Activated CD8-positive, alpha-beta T cell treated with anti-CD3 and anti-CD28 coated beads, Interleukin-2, amount 10 ng/mL, durations not matched to agents 7 days and 5 days (primary cell): ENCODE measurements around the gene PDCD7. TPM values are rescaled to one million over a fixed set of nuclear protein-coding genes. Genes with fewer than 3 reads are reported as not detected.
"Not testable (repeated sequence)": the region's sequence is repeated elsewhere in the genome, so short reads cannot be mapped to it uniquely, and the experiment has no call there.

Source experiments
- ATAC-seq: fragments of 150-1000 bp; cut with Tn5 transposase; one replicate; pipeline ENCODE4 v1.10.0; 2021; ENCODE audit warnings: moderate library complexity
- CTCF ChIA-PET: fragments of 350-600 bp; sonication (Branson Sonifier 250); formaldehyde crosslinking; loops from one replicate; lab custom pipeline; 2021; ENCODE audit warnings: antibody characterized with exemption; lab: Charles Lee
- POLR2A ChIA-PET: fragments of 350-600 bp; sonication (Branson Sonifier 250); formaldehyde crosslinking; loops from one replicate; lab custom pipeline; 2021; ENCODE audit warnings: antibody characterized with exemption; lab: Charles Lee
- DNase-seq: peaks from one replicate; pipeline ENCODE4 v3.0.0-alpha.2; 2020
- H3K27ac Mint-ChIP-seq: one replicate; pipeline ENCODE4 v1.8.0; 2021; ENCODE audit warnings: mild to moderate bottlenecking, mixed read lengths
- H3K27me3 Mint-ChIP-seq: one replicate; pipeline ENCODE4 v1.8.0; 2021; ENCODE audit warnings: low read depth, mixed read lengths
- H3K36me3 Mint-ChIP-seq: one replicate; pipeline ENCODE4 v1.8.0; 2021; ENCODE audit warnings: low read depth, mixed read lengths
- H3K4me1 Mint-ChIP-seq: one replicate; pipeline ENCODE4 v1.8.0; 2021; ENCODE audit warnings: low read depth, mixed read lengths
- H3K4me3 Mint-ChIP-seq: one replicate; pipeline ENCODE4 v1.8.0; 2021; ENCODE audit warnings: mild to moderate bottlenecking, mixed read lengths
- H3K9me3 Mint-ChIP-seq: one replicate; pipeline ENCODE4 v1.8.0; 2022; ENCODE audit warnings: mixed read lengths; ENCODE audit not compliant: insufficient read depth
- total RNA-seq, 2 experiments: library from RNA; stranded (reverse); gene quantifications; one replicate each; pipeline ENCODE4 v1.2.3, GENCODE V29; 2021

Gene PDCD7
- total RNA-seq, 2 experiments from 2014 or later = 31.5 to 34.9 TPM

GRCh38 chr15:65079580-65079979, 54.0 kb downstream of the PDCD7 start:
- no peak for DNase-seq
- Mint-ChIP-seq H3K9me3 (no peaks in the 10 kb centered on the region), H3K36me3 (no peaks in the 10 kb centered on the region), H3K4me3 (no peak overlapping the region), H3K27ac (no peak overlapping the region), H3K27me3 (peaks cover 47% of the 10 kb centered on the region), H3K4me1 (peaks cover 25% of the 10 kb centered on the region)
- POLR2A ChIA-PET = interaction anchor here (0.8 kb wide), 1 partner anchor 225 kb away, joined by 3 read pairs; the partner anchor contains the start of gene RNU5B-1
- no peak for ATAC-seq
- CTCF ChIA-PET = interaction anchor here (3.7 kb wide), 1 partner anchor 46 kb away, joined by 23 read pairs; no protein-coding TSS in a partner anchor

DNA sequence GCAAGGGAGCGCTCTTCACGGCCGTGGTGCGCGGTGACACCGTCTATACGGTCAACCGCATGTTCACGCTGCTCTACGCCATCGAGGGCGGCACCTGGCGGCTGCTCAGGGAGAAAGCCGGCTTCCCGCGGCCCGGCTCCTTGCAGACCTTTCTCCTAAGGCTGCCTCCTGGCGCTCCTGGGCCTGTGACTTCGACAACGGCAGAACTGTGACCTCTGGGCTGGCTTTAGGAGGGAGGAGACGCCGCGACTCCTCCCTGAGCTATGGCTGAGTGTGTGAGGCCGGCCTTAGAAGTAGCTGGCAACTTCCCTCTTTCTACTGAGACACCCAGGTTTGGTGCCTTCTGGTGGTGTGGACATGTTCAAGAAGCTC, 55.6 kb downstream of the PDCD7 start:
- H3K27ac Mint-ChIP-seq = no peak overlapping the region
- peaks cover 40% of the 10 kb centered on the region for H3K27me3 Mint-ChIP-seq
- ChIA-PET POLR2A (no interaction called here), CTCF (interaction anchor here (0.7 to 3.7 kb wide), 9 partner anchors 9 to 1184 kb away, joined by 3 to 23 read pairs (median 4); partner anchors contain the start of gene RASL12)
- peaks cover 21% of the 10 kb centered on the region for H3K4me1 Mint-ChIP-seq
- DNase-seq (peak; percentile 61), ATAC-seq (peak; percentile 84)
- no peak overlapping the region for H3K4me3 Mint-ChIP-seq
- H3K9me3 Mint-ChIP-seq = no peaks in the 10 kb centered on the region
- no peaks in the 10 kb centered on the region for H3K36me3 Mint-ChIP-seq

GRCh38 chr15:65077291-65077980, 56.2 kb downstream of the PDCD7 start:
- H3K4me3 Mint-ChIP-seq = no peak overlapping the region
- ChIA-PET POLR2A (no interaction called here), CTCF (interaction anchor here (1.0 to 3.7 kb wide), 6 partner anchors 9 to 349 kb away, joined by 3 to 23 read pairs (median 6); partner anchors contain the start of gene RASL12)
- no peak overlapping the region for H3K27ac Mint-ChIP-seq
- no peaks in the 10 kb centered on the region for H3K9me3 Mint-ChIP-seq
- H3K27me3 Mint-ChIP-seq = peaks cover 34% of the 10 kb centered on the region
- no peaks in the 10 kb centered on the region for H3K36me3 Mint-ChIP-seq
- DNase-seq (no peak), ATAC-seq (no peak)
- peaks cover 16% of the 10 kb centered on the region for H3K4me1 Mint-ChIP-seq

GRCh38 chr15:65076486-65077290, 56.9 kb downstream of the PDCD7 start, which contains the start of gene KBTBD13:
Gene KBTBD13 (plus strand): TSS chr15:65076746. CDS start chr15:65076816, 70 bp downstream.
- ChIA-PET CTCF (interaction anchor here (0.8 to 3.1 kb wide), 3 partner anchors 9 to 22 kb away, joined by 3 to 18 read pairs (median 3); no protein-coding TSS in a partner anchor), POLR2A (no interaction called here)
- Mint-ChIP-seq H3K4me1 (peaks cover 12% of the 10 kb centered on the region), H3K4me3 (no peak within 1 kb of the TSS), H3K27me3 (peaks cover 32% of the 10 kb centered on the region), H3K27ac (no peak within 1 kb of the TSS), H3K9me3 (no peaks in the 10 kb centered on the region), H3K36me3 (no peaks in the 10 kb centered on the region)
- DNase-seq = no peak
- no peak for ATAC-seq

DNA sequence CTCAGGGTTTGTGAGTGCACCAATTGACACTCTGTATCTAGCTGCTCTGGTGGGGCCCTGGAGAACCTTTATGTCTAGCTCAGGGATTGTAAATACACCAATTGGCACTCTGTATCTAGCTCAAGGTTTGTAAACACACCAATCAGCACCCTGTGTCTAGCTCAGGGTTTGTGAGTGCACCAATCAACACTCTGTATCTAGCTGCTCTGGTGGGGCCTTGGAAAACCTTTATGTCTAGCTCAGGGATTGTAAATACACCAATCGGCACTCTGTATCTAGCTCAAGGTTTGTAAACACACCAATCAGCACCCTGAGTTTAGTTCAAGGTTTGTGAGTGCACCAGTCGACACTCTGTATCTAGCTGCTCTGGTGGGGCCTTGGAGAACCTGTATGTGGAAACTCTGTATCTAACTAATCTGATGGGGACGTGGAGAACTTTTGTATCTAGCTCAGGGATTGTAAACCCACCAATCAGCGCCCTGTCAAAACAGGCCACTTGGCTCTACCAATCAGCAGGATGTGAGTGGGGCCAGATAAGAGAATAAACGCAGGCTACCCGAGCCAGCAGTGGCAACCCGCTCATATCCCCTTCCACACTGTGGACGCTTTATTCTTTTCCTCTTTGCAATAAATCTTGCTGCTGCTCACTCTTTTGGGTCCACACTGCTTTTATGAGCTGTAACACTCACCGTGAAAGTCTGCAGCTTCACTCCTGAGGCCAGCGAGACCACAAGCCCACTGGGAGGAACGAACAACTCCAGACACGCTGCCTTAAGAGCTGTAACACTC, 57.8 kb downstream of the PDCD7 start:
- H3K4me3 Mint-ChIP-seq, ATAC-seq, H3K9me3 Mint-ChIP-seq, H3K36me3 Mint-ChIP-seq, H3K27ac Mint-ChIP-seq, POLR2A ChIA-PET, DNase-seq: not testable (repeated sequence)
- Mint-ChIP-seq H3K4me1 (peaks cover 12% of the 10 kb centered on the region), H3K27me3 (peaks cover 27% of the 10 kb centered on the region)
- CTCF ChIA-PET = interaction anchor here (0.8 to 3.1 kb wide), 4 partner anchors 10 to 42 kb away, joined by 3 to 18 read pairs (median 4); no protein-coding TSS in a partner anchor

DNA sequence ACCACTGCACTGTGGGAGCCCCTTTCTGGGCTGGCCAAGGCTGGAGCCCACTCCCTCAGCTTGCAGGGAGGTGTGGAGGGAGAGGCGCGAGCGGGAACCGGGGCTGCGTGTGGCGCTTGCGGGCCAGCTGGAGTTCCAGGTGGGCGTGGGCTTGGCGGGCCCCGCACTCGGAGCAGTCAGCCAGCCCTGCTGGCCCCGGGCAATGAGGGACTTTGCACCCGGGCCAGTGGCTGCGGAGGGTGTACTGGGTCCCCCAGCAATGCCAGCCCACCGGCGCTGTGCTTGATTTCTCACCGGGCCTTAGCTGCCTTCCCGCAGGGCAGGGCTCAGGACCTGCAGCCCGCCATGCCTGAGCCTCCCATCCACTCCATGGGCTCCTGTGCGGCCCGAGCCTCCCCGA, 58.7 kb downstream of the PDCD7 start:
- peaks cover 25% of the 10 kb centered on the region for H3K27me3 Mint-ChIP-seq
- H3K4me3 Mint-ChIP-seq, DNase-seq, H3K36me3 Mint-ChIP-seq, H3K27ac Mint-ChIP-seq, H3K9me3 Mint-ChIP-seq, ATAC-seq, POLR2A ChIA-PET: not testable (repeated sequence)
- peaks cover 12% of the 10 kb centered on the region for H3K4me1 Mint-ChIP-seq
- CTCF ChIA-PET = interaction anchor here (0.6 to 1.4 kb wide), 4 partner anchors 13 to 41 kb away, joined by 3 to 5 read pairs (median 3); no protein-coding TSS in a partner anchor

- ATAC-seq (no peak), DNase-seq (no peak)
- Mint-ChIP-seq H3K36me3 (no peaks in the 10 kb centered on the region), H3K4me3 (no peak overlapping the region), H3K27ac (no peak overlapping the region), H3K9me3 (no peaks in the 10 kb centered on the region), H3K27me3 (peaks cover 21% of the 10 kb centered on the region), H3K4me1 (peaks cover 6% of the 10 kb centered on the region)
- CTCF ChIA-PET = interaction anchor here (1.4 kb wide), 1 partner anchor 16 kb away, joined by 4 read pairs; no protein-coding TSS in a partner anchor
- POLR2A ChIA-PET = no interaction called here
Observed at GRCh38 chr15:65072617-65073016, 61.0 kb downstream of the PDCD7 start.

DNA sequence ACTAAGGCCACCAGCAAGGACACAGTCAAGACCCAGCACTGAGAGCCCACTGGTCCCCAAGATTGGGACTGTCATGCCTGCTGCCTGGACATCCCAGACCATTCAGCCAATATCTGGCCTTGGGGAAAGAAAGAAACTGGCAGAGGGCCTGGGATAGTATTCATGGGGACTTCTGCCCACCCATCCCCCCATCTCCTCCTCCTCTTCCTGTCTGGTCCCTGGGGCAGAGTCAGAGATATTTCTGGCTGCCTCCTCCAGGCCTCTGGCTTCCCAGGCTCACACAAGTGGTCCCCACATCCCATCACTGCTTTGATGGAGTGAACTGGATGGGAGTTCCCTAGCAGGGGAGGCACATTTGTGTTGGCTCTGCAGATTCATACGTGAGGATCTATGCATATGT, 61.6 kb downstream of the PDCD7 start:
- Mint-ChIP-seq H3K36me3 (no peaks in the 10 kb centered on the region), H3K4me1 (peaks cover 5% of the 10 kb centered on the region), H3K27ac (no peak overlapping the region), H3K9me3 (no peaks in the 10 kb centered on the region), H3K27me3 (peaks cover 24% of the 10 kb centered on the region), H3K4me3 (no peak overlapping the region)
- CTCF ChIA-PET = interaction anchor here (1.4 to 1.7 kb wide), 2 partner anchors 15 to 17 kb away, joined by 3 to 4 read pairs; no protein-coding TSS in a partner anchor
- ATAC-seq (no peak), DNase-seq (no peak)
- POLR2A ChIA-PET = no interaction called here

- ATAC-seq (no peak), DNase-seq (no peak)
- Mint-ChIP-seq H3K9me3 (no peaks in the 10 kb centered on the region), H3K4me3 (no peak overlapping the region), H3K36me3 (no peaks in the 10 kb centered on the region), H3K4me1 (peaks cover 5% of the 10 kb centered on the region), H3K27me3 (peaks cover 29% of the 10 kb centered on the region), H3K27ac (no peak overlapping the region)
- ChIA-PET POLR2A (no interaction called here), CTCF (interaction anchor here (1.7 kb wide), 1 partner anchor 18 kb away, joined by 3 read pairs; no protein-coding TSS in a partner anchor)
Observed at GRCh38 chr15:65071381-65071811, 62.2 kb downstream of the PDCD7 start.

DNA sequence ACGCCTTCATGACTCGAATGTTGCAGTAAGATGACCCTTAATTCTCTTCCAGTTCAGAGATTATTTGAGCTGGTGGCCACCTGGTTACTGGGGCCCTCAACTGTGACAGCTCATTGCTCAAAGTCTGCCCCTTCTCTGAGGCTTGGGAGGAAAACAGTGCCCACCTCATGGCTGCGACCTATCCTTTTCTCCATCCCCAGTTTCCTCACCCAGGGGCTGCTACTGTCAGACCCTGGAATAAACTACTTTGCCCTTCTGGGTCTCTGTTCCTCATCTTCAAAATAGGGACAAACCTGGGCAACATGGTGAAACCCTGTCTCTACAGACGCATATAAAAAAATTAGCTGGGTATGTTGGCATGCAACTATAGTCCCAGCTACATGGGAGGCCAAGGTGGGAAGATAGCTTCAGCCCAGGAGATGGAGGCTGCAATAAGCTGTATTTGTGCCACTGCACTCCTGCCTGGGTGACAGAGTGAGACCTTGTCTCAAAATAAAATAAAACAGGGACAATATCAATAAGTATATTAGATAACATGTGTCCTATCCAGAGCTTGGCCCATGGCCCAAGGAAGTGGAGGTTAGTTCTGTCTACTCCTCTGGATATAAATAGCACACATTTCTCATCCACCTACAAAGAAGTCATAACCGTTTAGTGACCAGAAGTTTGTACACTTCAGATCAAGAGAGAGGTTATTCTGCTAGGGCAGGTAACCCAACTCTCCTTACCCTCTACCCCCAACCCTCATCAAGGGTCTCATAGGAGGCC, 63.6 kb downstream of the PDCD7 start:
- DNase-seq (no peak), ATAC-seq (no peak)
- no peak overlapping the region for H3K4me3 Mint-ChIP-seq
- peaks cover 39% of the 10 kb centered on the region for H3K27me3 Mint-ChIP-seq
- H3K9me3 Mint-ChIP-seq = no peaks in the 10 kb centered on the region
- H3K27ac Mint-ChIP-seq = no peak overlapping the region
- ChIA-PET POLR2A (no interaction called here), CTCF (interaction anchor here (1.2 to 2.4 kb wide), 5 partner anchors 13 to 36 kb away, joined by 3 to 8 read pairs (median 5); no protein-coding TSS in a partner anchor)
- H3K4me1 Mint-ChIP-seq = peaks cover 2% of the 10 kb centered on the region
- no peaks in the 10 kb centered on the region for H3K36me3 Mint-ChIP-seq
